HepG2 (cell line): ENCODE results near the gene STX2. TPM values are rescaled to one million over a fixed set of nuclear protein-coding genes. Genes with fewer than 3 reads are reported as not detected.

Source experiments
- EZH2 ChIP-seq: conservative IDR thresholded peaks from 2 replicates; pipeline ENCODE4 v1.6.1; 2012; ENCODE audit warnings: mild to moderate bottlenecking, low read depth, low read length, moderate library complexity
- IRF2 ChIP-seq: IDR thresholded peaks from 2 replicates; pipeline ENCODE4 v1.6.1; 2018; ENCODE audit warnings: missing genetic modification reagents, missing compliant biosample characterization
- JUN ChIP-seq: sonication (generic); formaldehyde crosslinking; IDR thresholded peaks from 2 replicates; pipeline ENCODE4 v1.4.0; 2020; ENCODE audit warnings: mild to moderate bottlenecking, missing genetic modification reagents
- KLF12 ChIP-seq: sonication (generic); formaldehyde crosslinking; IDR thresholded peaks from 2 replicates; pipeline ENCODE4 v1.4.0; 2020; ENCODE audit warnings: missing genetic modification reagents, borderline replicate concordance
- MIER3 ChIP-seq: IDR thresholded peaks from 2 replicates; pipeline ENCODE4 v1.6.1; 2016; ENCODE audit warnings: missing compliant biosample characterization, borderline replicate concordance
- SOX5 ChIP-seq: IDR thresholded peaks from 2 replicates; pipeline ENCODE4 v1.6.1; 2016; ENCODE audit warnings: borderline replicate concordance
- ZFP1 ChIP-seq: IDR thresholded peaks from 2 replicates; pipeline ENCODE4 v1.6.1; 2016
- ZNF101 ChIP-seq: sonication (generic); formaldehyde crosslinking; IDR thresholded peaks from 2 replicates; pipeline ENCODE4 v1.4.0; 2020; ENCODE audit warnings: mild to moderate bottlenecking, low read depth, missing genetic modification reagents, borderline replicate concordance
- ZNF335 ChIP-seq: sonication (generic); formaldehyde crosslinking; IDR thresholded peaks from 2 replicates; pipeline ENCODE4 v1.4.0; 2020; ENCODE audit warnings: missing genetic modification reagents
- ZNF501 ChIP-seq: sonication (generic); formaldehyde crosslinking; IDR thresholded peaks from 2 replicates; pipeline ENCODE4 v1.5.1; 2020; ENCODE audit warnings: mild to moderate bottlenecking, moderate library complexity, missing genetic modification reagents
- ZNF619 ChIP-seq: sonication (generic); formaldehyde crosslinking; IDR thresholded peaks from 2 replicates; pipeline ENCODE4 v1.4.0; 2020; ENCODE audit warnings: mild to moderate bottlenecking, missing genetic modification reagents
- polyA plus RNA-seq, 8 experiments: library from polyadenylated mRNA; depleted of rRNA in 3 of 8; stranded (reverse) in 7 of 8; unstranded in 1 of 8; fragments of >200 nt; fragmentation: Illumina TruSeq in 4 of 8; extraction: Trizol in 4 of 8; gene quantifications; 2 replicates each; pipeline versions ENCODE4 v1.2.1 to v1.2.3, GENCODE V29; 2011 to 2016; ENCODE audit warnings: low read depth in 4 of 8, missing spikeins in 1 of 8, mixed read lengths in 1 of 8; ENCODE audit not compliant: insufficient read depth in 1 of 8
- total RNA-seq, 5 experiments: library from RNA; depleted of rRNA; stranded (reverse); fragments of >200 nt; fragmentation: Illumina TruSeq; extraction: Trizol; gene quantifications; 2 replicates each; pipeline ENCODE4 v1.2.3, GENCODE V29; 2016; ENCODE audit warnings: low read depth in 1 of 5
- TF ChIP-seq, protein P1 (sequence below): IDR thresholded peaks from 2 replicates; pipeline ENCODE4 v1.6.1; 2016
- TF ChIP-seq, protein P2 (sequence below): sonication (generic); formaldehyde crosslinking; IDR thresholded peaks from 2 replicates; pipeline ENCODE4 v1.5.1; 2020; ENCODE audit warnings: mild to moderate bottlenecking, missing genetic modification reagents, moderate library complexity
- TF ChIP-seq, protein P3 (sequence below): sonication (generic); formaldehyde crosslinking; IDR thresholded peaks from 2 replicates; pipeline ENCODE4 v1.8.0; 2022; ENCODE audit warnings: missing genetic modification reagents, mild to moderate bottlenecking, moderate library complexity, borderline replicate concordance
- TF ChIP-seq, protein P4 (sequence below): sonication (generic); formaldehyde crosslinking; IDR thresholded peaks from 2 replicates; pipeline ENCODE4 v1.5.0; 2020; ENCODE audit warnings: missing genetic modification reagents
- TF ChIP-seq, protein P5 (sequence below): IDR thresholded peaks from 2 replicates; pipeline ENCODE4 v1.6.1; 2018; ENCODE audit warnings: missing genetic modification reagents, mild to moderate bottlenecking, missing compliant biosample characterization

The STX2 gene
- total and polyA plus RNA-seq, 2 of the 13 experiments (the other 11 are each of a cell fraction or from before 2014, with no cell fraction given) = 13.4 to 25.1 TPM

DNA sequence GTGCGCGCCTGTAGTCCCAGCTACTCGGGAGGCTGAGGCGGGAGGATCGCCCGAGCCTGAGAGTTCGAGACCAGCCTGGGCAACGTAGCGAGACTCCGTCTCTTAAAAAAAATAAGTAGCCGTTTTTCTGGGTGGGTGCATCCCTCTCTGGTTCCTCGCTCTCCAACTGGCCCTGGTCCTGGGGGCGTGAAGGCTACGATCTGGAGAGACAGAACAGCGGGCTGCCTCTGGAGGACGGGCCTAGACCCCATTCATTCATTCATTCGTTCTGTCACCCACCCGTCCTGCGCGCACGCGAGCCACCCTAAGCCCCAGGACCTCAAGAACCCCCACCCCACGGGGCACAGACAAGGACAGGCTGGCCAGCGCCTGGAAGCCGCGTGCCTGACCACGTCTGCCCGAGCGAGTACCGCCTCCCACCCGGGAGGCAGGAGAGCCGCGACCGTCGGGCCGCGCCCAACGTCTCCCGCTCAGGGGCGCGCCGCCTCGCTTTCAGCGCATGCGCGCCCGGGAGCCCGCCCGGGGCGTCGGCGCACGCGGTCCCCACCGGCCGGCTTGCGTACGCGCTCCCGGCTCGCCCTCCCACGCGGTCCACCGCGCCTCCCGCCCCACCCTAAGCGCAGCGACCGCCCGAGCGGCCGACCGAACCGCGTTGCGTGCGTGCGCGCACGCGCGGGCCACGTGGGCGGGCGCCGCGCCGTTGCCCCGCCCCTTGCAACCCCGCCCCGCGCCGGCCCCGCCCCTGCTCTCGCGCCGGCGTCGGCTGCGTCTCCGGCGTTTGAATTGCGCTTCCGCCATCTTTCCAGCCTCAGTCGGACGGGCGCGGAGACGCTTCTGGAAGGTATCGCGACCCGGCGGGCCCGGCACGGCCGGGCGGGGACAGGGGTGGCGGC is 32.5 kb upstream of the STX2 start, which contains the start of gene RAN (continued):
- TF ChIP-seq, protein P1, sequence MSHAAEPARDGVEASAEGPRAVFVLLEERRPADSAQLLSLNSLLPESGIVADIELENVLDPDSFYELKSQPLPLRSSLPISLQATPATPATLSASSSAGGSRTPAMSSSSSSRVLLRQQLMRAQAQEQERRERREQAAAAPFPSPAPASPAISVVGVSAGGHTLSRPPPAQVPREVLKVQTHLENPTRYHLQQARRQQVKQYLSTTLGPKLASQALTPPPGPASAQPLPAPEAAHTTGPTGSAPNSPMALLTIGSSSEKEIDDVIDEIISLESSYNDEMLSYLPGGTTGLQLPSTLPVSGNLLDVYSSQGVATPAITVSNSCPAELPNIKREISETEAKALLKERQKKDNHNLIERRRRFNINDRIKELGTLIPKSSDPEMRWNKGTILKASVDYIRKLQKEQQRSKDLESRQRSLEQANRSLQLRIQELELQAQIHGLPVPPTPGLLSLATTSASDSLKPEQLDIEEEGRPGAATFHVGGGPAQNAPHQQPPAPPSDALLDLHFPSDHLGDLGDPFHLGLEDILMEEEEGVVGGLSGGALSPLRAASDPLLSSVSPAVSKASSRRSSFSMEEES (CRISPR knock-in tag) = no peak
- TF ChIP-seq MIER3 (CRISPR knock-in tag) (no peak), ZFP1 (no peak), EZH2 (no peak), KLF12 (CRISPR knock-in tag) (peak; percentile 96; the same call in 1 of the 2 replicates), SOX5 (CRISPR knock-in tag) (no peak), ZNF101 (CRISPR knock-in tag) (no peak), IRF2 (CRISPR knock-in tag) (no peak), ZNF501 (CRISPR knock-in tag) (0 out of 2 replicates have a peak, but pooled peaks have one; percentile 24), ZNF619 (CRISPR knock-in tag) (no peak), JUN (no peak), ZNF335 (CRISPR knock-in tag) (no peak)
- TF ChIP-seq, protein P2, sequence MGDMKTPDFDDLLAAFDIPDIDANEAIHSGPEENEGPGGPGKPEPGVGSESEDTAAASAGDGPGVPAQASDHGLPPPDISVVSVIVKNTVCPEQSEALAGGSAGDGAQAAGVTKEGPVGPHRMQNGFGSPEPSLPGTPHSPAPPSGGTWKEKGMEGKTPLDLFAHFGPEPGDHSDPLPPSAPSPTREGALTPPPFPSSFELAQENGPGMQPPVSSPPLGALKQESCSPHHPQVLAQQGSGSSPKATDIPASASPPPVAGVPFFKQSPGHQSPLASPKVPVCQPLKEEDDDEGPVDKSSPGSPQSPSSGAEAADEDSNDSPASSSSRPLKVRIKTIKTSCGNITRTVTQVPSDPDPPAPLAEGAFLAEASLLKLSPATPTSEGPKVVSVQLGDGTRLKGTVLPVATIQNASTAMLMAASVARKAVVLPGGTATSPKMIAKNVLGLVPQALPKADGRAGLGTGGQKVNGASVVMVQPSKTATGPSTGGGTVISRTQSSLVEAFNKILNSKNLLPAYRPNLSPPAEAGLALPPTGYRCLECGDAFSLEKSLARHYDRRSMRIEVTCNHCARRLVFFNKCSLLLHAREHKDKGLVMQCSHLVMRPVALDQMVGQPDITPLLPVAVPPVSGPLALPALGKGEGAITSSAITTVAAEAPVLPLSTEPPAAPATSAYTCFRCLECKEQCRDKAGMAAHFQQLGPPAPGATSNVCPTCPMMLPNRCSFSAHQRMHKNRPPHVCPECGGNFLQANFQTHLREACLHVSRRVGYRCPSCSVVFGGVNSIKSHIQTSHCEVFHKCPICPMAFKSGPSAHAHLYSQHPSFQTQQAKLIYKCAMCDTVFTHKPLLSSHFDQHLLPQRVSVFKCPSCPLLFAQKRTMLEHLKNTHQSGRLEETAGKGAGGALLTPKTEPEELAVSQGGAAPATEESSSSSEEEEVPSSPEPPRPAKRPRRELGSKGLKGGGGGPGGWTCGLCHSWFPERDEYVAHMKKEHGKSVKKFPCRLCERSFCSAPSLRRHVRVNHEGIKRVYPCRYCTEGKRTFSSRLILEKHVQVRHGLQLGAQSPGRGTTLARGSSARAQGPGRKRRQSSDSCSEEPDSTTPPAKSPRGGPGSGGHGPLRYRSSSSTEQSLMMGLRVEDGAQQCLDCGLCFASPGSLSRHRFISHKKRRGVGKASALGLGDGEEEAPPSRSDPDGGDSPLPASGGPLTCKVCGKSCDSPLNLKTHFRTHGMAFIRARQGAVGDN (CRISPR knock-in tag) = peak; percentile 91
- TF ChIP-seq, protein P3, sequence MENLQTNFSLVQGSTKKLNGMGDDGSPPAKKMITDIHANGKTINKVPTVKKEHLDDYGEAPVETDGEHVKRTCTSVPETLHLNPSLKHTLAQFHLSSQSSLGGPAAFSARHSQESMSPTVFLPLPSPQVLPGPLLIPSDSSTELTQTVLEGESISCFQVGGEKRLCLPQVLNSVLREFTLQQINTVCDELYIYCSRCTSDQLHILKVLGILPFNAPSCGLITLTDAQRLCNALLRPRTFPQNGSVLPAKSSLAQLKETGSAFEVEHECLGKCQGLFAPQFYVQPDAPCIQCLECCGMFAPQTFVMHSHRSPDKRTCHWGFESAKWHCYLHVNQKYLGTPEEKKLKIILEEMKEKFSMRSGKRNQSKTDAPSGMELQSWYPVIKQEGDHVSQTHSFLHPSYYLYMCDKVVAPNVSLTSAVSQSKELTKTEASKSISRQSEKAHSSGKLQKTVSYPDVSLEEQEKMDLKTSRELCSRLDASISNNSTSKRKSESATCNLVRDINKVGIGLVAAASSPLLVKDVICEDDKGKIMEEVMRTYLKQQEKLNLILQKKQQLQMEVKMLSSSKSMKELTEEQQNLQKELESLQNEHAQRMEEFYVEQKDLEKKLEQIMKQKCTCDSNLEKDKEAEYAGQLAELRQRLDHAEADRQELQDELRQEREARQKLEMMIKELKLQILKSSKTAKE (CRISPR knock-in tag) = no peak
- TF ChIP-seq, protein P4, sequence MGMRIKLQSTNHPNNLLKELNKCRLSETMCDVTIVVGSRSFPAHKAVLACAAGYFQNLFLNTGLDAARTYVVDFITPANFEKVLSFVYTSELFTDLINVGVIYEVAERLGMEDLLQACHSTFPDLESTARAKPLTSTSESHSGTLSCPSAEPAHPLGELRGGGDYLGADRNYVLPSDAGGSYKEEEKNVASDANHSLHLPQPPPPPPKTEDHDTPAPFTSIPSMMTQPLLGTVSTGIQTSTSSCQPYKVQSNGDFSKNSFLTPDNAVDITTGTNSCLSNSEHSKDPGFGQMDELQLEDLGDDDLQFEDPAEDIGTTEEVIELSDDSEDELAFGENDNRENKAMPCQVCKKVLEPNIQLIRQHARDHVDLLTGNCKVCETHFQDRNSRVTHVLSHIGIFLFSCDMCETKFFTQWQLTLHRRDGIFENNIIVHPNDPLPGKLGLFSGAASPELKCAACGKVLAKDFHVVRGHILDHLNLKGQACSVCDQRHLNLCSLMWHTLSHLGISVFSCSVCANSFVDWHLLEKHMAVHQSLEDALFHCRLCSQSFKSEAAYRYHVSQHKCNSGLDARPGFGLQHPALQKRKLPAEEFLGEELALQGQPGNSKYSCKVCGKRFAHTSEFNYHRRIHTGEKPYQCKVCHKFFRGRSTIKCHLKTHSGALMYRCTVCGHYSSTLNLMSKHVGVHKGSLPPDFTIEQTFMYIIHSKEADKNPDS = no peak
- TF ChIP-seq, protein P5, sequence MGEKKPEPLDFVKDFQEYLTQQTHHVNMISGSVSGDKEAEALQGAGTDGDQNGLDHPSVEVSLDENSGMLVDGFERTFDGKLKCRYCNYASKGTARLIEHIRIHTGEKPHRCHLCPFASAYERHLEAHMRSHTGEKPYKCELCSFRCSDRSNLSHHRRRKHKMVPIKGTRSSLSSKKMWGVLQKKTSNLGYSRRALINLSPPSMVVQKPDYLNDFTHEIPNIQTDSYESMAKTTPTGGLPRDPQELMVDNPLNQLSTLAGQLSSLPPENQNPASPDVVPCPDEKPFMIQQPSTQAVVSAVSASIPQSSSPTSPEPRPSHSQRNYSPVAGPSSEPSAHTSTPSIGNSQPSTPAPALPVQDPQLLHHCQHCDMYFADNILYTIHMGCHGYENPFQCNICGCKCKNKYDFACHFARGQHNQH (CRISPR knock-in tag) = peak; percentile 32; the same call in 1 of the 2 replicates
